Panc1 (cell line): Measurements from ENCODE around the gene RNGTT. TPM values are rescaled to one million over a fixed set of nuclear protein-coding genes. Genes with fewer than 3 reads are reported as not detected.

Experiments
- total RNA-seq: library from RNA; stranded (reverse); gene quantifications from one replicate; pipeline ENCODE4 v1.2.1, GENCODE V29; 2021; ENCODE audit not compliant: unreplicated experiment

The RNGTT gene
- total RNA-seq, 1 experiment from 2014 or later, result 21.2 TPM

Other genes with a start within 250 kb of the RNGTT start
- gene PNRC1, start 117.1 kb upstream of the RNGTT start, total RNA-seq, result 63.5 TPM
- gene SRSF12, start 154.5 kb upstream of the RNGTT start, total RNA-seq, result 0.28 TPM
- 13.6 TPM for gene PM20D2, start 182.4 kb upstream of the RNGTT start, total RNA-seq